ENCODE measurements around the gene AK1. TPM values are rescaled to one million over a fixed set of nuclear protein-coding genes. Genes with fewer than 3 reads are reported as not detected.
A peak's percentile ranks its signal among the peaks of the same experiment; 100 is the strongest.

The AK1 gene
- total and polyA plus RNA-seq, 9 of the 15 experiments (the other 6 are each of a cell fraction or from before 2014, with no cell fraction given) = 10.1 to 71.8 (median 39.0) TPM

DNA sequence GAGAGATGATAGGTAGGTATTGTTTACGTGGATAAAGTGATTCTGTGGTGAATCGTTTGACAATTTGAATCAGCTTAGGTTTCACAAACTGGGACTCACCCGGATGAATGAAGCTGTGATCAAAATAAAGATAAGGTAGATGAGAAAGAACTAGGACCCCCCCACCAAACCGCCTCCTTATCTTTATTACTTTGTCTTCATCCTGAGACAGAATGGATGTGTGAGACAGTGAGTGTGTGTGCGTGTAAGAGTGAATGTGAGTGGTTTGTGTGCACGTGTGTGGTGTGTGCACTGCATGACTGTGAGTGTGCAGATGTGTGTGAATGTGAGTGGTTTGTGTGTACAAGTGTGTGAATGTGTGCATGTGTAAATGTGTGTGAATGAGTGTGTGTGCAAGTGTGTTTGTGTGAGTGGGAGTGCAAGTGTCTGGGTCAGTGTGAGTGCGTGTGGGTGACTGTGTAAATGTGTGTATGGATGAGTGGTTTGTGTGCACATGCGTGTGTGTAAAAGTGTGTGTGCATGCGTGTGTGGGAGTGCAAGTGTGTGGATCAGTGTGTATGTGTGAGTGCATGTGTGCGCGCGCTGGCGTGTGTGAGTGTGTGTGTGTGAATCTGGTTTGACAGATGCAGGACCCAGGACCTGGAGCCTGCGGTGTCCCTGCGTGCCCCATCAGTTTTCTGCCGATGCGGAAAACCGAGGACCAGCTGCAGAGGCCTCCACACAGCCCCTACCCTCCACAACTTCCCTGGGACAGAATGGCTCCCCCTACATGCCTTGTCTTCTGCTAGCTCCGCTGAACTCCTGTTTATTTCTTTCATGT lies 11.6 kb downstream of the AK1 start (continued):
- TF ChIP-seq FOXA3 (CRISPR knock-in tag; conservative IDR thresholded peaks at IDR 0.05 in 1 of 2, IDR thresholded peaks at IDR 0.05 in 1 of 2) (no peak), PRPF4 (IDR thresholded peaks at IDR 0.05; ENCODE audit: insufficient read depth, low read depth, low read length, poor library complexity, severe bottlenecking) (no peak), SUPT5H (IDR thresholded peaks at IDR 0.05) (peak; percentile 55), TRIM24 (IDR thresholded peaks at IDR 0.05) (peak in 1 of 2 experiments; percentile 43; a peak in 1 of 4 replicates), TCF7 (IDR thresholded peaks at IDR 0.05; ENCODE audit: borderline replicate concordance) (no peak), PYGO2 (tag; IDR thresholded peaks at IDR 0.05) (no peak), BDP1 (IDR thresholded peaks at IDR 0.05; ENCODE audit: insufficient read depth, insufficient read length) (no peak), THRAP3 (IDR thresholded peaks at IDR 0.05; ENCODE audit: borderline replicate concordance) (peak; percentile 95), MTA2 (IDR thresholded peaks at IDR 0.05; ENCODE audit: low read depth) (peak; percentile 38; the same call in 1 of the 2 replicates), TAF7 (tag; IDR thresholded peaks at IDR 0.05) (0 out of 2 replicates have a peak, but pooled peaks have one; percentile 18), SMARCA5 (IDR thresholded peaks at IDR 0.05) (peak; percentile 92), ZNF316 (IDR thresholded peaks at IDR 0.05) (peak; percentile 27; the same call in 1 of the 2 replicates), POLR2AphosphoS5 (IDR thresholded peaks at IDR 0.05; ENCODE audit: control insufficient read depth, insufficient read depth, low read depth, low read length) (no peak), JUNB (CRISPR knock-in tag; conservative IDR thresholded peaks at IDR 0.05) (no peak), TOE1 (IDR thresholded peaks at IDR 0.05; ENCODE audit: borderline replicate concordance) (peak; percentile 94), TOE1 (CRISPR knock-in tag; IDR thresholded peaks at IDR 0.05; ENCODE audit: borderline replicate concordance, low read depth) (no peak)
- TF ChIP-seq, protein P1, sequence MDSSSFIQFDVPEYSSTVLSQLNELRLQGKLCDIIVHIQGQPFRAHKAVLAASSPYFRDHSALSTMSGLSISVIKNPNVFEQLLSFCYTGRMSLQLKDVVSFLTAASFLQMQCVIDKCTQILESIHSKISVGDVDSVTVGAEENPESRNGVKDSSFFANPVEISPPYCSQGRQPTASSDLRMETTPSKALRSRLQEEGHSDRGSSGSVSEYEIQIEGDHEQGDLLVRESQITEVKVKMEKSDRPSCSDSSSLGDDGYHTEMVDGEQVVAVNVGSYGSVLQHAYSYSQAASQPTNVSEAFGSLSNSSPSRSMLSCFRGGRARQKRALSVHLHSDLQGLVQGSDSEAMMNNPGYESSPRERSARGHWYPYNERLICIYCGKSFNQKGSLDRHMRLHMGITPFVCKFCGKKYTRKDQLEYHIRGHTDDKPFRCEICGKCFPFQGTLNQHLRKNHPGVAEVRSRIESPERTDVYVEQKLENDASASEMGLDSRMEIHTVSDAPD (CRISPR knock-in tag; IDR thresholded peaks at IDR 0.05) = no peak
- TF ChIP-seq, protein P2, sequence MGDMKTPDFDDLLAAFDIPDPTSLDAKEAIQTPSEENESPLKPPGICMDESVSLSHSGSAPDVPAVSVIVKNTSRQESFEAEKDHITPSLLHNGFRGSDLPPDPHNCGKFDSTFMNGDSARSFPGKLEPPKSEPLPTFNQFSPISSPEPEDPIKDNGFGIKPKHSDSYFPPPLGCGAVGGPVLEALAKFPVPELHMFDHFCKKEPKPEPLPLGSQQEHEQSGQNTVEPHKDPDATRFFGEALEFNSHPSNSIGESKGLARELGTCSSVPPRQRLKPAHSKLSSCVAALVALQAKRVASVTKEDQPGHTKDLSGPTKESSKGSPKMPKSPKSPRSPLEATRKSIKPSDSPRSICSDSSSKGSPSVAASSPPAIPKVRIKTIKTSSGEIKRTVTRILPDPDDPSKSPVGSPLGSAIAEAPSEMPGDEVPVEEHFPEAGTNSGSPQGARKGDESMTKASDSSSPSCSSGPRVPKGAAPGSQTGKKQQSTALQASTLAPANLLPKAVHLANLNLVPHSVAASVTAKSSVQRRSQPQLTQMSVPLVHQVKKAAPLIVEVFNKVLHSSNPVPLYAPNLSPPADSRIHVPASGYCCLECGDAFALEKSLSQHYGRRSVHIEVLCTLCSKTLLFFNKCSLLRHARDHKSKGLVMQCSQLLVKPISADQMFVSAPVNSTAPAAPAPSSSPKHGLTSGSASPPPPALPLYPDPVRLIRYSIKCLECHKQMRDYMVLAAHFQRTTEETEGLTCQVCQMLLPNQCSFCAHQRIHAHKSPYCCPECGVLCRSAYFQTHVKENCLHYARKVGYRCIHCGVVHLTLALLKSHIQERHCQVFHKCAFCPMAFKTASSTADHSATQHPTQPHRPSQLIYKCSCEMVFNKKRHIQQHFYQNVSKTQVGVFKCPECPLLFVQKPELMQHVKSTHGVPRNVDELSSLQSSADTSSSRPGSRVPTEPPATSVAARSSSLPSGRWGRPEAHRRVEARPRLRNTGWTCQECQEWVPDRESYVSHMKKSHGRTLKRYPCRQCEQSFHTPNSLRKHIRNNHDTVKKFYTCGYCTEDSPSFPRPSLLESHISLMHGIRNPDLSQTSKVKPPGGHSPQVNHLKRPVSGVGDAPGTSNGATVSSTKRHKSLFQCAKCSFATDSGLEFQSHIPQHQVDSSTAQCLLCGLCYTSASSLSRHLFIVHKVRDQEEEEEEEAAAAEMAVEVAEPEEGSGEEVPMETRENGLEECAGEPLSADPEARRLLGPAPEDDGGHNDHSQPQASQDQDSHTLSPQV (IDR thresholded peaks at IDR 0.05) = no peak
- TF ChIP-seq, protein P3, sequence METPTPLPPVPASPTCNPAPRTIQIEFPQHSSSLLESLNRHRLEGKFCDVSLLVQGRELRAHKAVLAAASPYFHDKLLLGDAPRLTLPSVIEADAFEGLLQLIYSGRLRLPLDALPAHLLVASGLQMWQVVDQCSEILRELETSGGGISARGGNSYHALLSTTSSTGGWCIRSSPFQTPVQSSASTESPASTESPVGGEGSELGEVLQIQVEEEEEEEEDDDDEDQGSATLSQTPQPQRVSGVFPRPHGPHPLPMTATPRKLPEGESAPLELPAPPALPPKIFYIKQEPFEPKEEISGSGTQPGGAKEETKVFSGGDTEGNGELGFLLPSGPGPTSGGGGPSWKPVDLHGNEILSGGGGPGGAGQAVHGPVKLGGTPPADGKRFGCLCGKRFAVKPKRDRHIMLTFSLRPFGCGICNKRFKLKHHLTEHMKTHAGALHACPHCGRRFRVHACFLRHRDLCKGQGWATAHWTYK (CRISPR knock-in tag; IDR thresholded peaks at IDR 0.05) = 0 out of 2 replicates have a peak, but pooled peaks have one; percentile 33
- TF ChIP-seq, protein P4, sequence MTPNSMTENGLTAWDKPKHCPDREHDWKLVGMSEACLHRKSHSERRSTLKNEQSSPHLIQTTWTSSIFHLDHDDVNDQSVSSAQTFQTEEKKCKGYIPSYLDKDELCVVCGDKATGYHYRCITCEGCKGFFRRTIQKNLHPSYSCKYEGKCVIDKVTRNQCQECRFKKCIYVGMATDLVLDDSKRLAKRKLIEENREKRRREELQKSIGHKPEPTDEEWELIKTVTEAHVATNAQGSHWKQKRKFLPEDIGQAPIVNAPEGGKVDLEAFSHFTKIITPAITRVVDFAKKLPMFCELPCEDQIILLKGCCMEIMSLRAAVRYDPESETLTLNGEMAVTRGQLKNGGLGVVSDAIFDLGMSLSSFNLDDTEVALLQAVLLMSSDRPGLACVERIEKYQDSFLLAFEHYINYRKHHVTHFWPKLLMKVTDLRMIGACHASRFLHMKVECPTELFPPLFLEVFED (CRISPR knock-in tag; conservative IDR thresholded peaks at IDR 0.05) = peak; percentile 96
